HepG2 (cell line): ENCODE measurements around the gene POMT2. TPM values are rescaled to one million over a fixed set of nuclear protein-coding genes. Genes with fewer than 3 reads are reported as not detected.

Experiments used
- AHDC1 ChIP-seq: sonication (generic); formaldehyde crosslinking; IDR thresholded peaks from 2 replicates; pipeline ENCODE4 v1.5.1; 2020; ENCODE audit warnings: mild to moderate bottlenecking, missing genetic modification reagents, borderline replicate concordance
- AHR ChIP-seq: IDR thresholded peaks from 2 replicates; pipeline ENCODE4 v1.6.1; 2018; ENCODE audit warnings: missing genetic modification reagents, missing compliant biosample characterization
- CAMTA2 ChIP-seq: sonication (generic); formaldehyde crosslinking; IDR thresholded peaks from 2 replicates; pipeline ENCODE4 v1.4.0; 2020; ENCODE audit warnings: mild to moderate bottlenecking, missing genetic modification reagents, borderline replicate concordance
- CEBPG ChIP-seq: IDR thresholded peaks from 2 replicates; pipeline ENCODE4 v1.6.1; 2016
- DNMT3B ChIP-seq: conservative IDR thresholded peaks from 2 replicates; pipeline ENCODE4 v1.6.1; 2016; ENCODE audit warnings: missing biosample characterization, control low read depth
- HDAC2 ChIP-seq: sonication (generic); formaldehyde crosslinking; IDR thresholded peaks from 2 replicates; pipeline ENCODE4 v1.4.0; 2020; ENCODE audit warnings: missing genetic modification reagents
- HIC2 ChIP-seq: sonication (generic); formaldehyde crosslinking; IDR thresholded peaks from 2 replicates; pipeline ENCODE4 v1.9.0; 2022; ENCODE audit warnings: low read depth, missing genetic modification reagents
- HMG20A ChIP-seq: IDR thresholded peaks from 2 replicates; pipeline ENCODE4 v1.6.1; 2016; ENCODE audit warnings: borderline replicate concordance
- IRF2 ChIP-seq: IDR thresholded peaks from 2 replicates; pipeline ENCODE4 v1.6.1; 2018; ENCODE audit warnings: missing genetic modification reagents, missing compliant biosample characterization
- MED1 ChIP-seq: sonication (generic); formaldehyde crosslinking; IDR thresholded peaks from 2 replicates; pipeline ENCODE4 v1.4.0; 2020; ENCODE audit warnings: missing genetic modification reagents
- NFYC ChIP-seq: IDR thresholded peaks from 2 replicates; pipeline ENCODE4 v1.6.1; 2016; ENCODE audit warnings: missing genetic modification reagents, missing compliant biosample characterization
- PHF20 ChIP-seq: sonication (generic); formaldehyde crosslinking; IDR thresholded peaks from 2 replicates; pipeline ENCODE4 v1.5.0; 2020; ENCODE audit warnings: mild to moderate bottlenecking, missing genetic modification reagents
- PITX1 ChIP-seq: sonication (generic); formaldehyde crosslinking; IDR thresholded peaks from 2 replicates; pipeline ENCODE4 v1.5.1; 2020; ENCODE audit warnings: mild to moderate bottlenecking, missing genetic modification reagents
- SOX5 ChIP-seq: IDR thresholded peaks from 2 replicates; pipeline ENCODE4 v1.6.1; 2016; ENCODE audit warnings: borderline replicate concordance
- SP5 ChIP-seq: IDR thresholded peaks from 2 replicates; pipeline ENCODE4 v1.6.1; 2016; ENCODE audit warnings: low read depth, borderline replicate concordance
- SRSF9 ChIP-seq: fragments of 200-400 bp; formaldehyde crosslinking; IDR thresholded peaks from 2 replicates; pipeline ENCODE4 v1.6.1; 2018; ENCODE audit warnings: borderline replicate concordance, mild to moderate bottlenecking, low read depth, low read length; ENCODE audit not compliant: insufficient read depth, poor library complexity, severe bottlenecking
- YEATS2 ChIP-seq: sonication (generic); formaldehyde crosslinking; IDR thresholded peaks from 2 replicates; pipeline ENCODE4 v1.4.0; 2020; ENCODE audit warnings: missing genetic modification reagents, borderline replicate concordance
- ZBTB37 ChIP-seq: sonication (generic); formaldehyde crosslinking; IDR thresholded peaks from 2 replicates; pipeline ENCODE4 v1.4.0; 2020; ENCODE audit warnings: mild to moderate bottlenecking, missing genetic modification reagents
- ZNF331 ChIP-seq: sonication (generic); formaldehyde crosslinking; IDR thresholded peaks from 2 replicates; pipeline ENCODE4 v1.4.0; 2020; ENCODE audit warnings: missing genetic modification reagents
- ZNF335 ChIP-seq: sonication (generic); formaldehyde crosslinking; IDR thresholded peaks from 2 replicates; pipeline ENCODE4 v1.4.0; 2020; ENCODE audit warnings: missing genetic modification reagents
- ZNF577 ChIP-seq: sonication (generic); formaldehyde crosslinking; IDR thresholded peaks from 2 replicates; pipeline ENCODE4 v1.4.0; 2020; ENCODE audit warnings: mild to moderate bottlenecking, low read depth, missing genetic modification reagents, borderline replicate concordance
- ZNF614 ChIP-seq: IDR thresholded peaks from 2 replicates; pipeline ENCODE4 v1.6.1; 2018; ENCODE audit warnings: missing biosample characterization, missing genetic modification reagents, inconsistent platforms, borderline replicate concordance
- ZSCAN21 ChIP-seq: sonication (generic); formaldehyde crosslinking; IDR thresholded peaks from 2 replicates; pipeline ENCODE4 v1.8.0; 2022; ENCODE audit warnings: mild to moderate bottlenecking, missing genetic modification reagents, moderate library complexity, borderline replicate concordance
- ZSCAN22 ChIP-seq: sonication (generic); formaldehyde crosslinking; IDR thresholded peaks from 2 replicates; pipeline ENCODE4 v1.4.0; 2020; ENCODE audit warnings: mild to moderate bottlenecking, missing genetic modification reagents
- polyA plus RNA-seq, 8 experiments: library from polyadenylated mRNA; depleted of rRNA in 3 of 8; stranded (reverse) in 7 of 8; unstranded in 1 of 8; fragments of >200 nt; fragmentation: Illumina TruSeq in 4 of 8; extraction: Trizol in 4 of 8; gene quantifications; 2 replicates each; pipeline versions ENCODE4 v1.2.1 to v1.2.3, GENCODE V29; 2011 to 2016; ENCODE audit warnings: low read depth in 4 of 8, missing spikeins in 1 of 8, mixed read lengths in 1 of 8; ENCODE audit not compliant: insufficient read depth in 1 of 8
- total RNA-seq, 5 experiments: library from RNA; depleted of rRNA; stranded (reverse); fragments of >200 nt; fragmentation: Illumina TruSeq; extraction: Trizol; gene quantifications; 2 replicates each; pipeline ENCODE4 v1.2.3, GENCODE V29; 2016; ENCODE audit warnings: low read depth in 1 of 5

POMT2 gene
- total and polyA plus RNA-seq, 2 of the 13 experiments (the other 11 are each of a cell fraction or from before 2014, with no cell fraction given), result 15.3 to 15.9 TPM

- TF ChIP-seq CEBPG (CRISPR knock-in tag), result no peak
- no peak for TF ChIP-seq PITX1
- TF ChIP-seq YEATS2, result 0 out of 2 replicates have a peak, but pooled peaks have one; percentile 14
- no peak for TF ChIP-seq PHF20 (CRISPR knock-in tag)
- peak; percentile 56; the same call in 1 of the 2 replicates for TF ChIP-seq SOX5 (CRISPR knock-in tag)
- no peak for TF ChIP-seq SP5 (CRISPR knock-in tag)
- TF ChIP-seq ZSCAN21 (CRISPR knock-in tag), result no peak
- 0 out of 2 replicates have a peak, but pooled peaks have one; percentile 35 for TF ChIP-seq ZNF614
- no peak for TF ChIP-seq SRSF9
- no peak for TF ChIP-seq DNMT3B (CRISPR knock-in tag)
- TF ChIP-seq AHR, result no peak
- TF ChIP-seq HIC2 (CRISPR knock-in tag), result no peak
- 0 out of 2 replicates have a peak, but pooled peaks have one; percentile 8 for TF ChIP-seq MED1 (CRISPR knock-in tag)
- TF ChIP-seq NFYC (CRISPR knock-in tag), result no peak
- no peak for TF ChIP-seq ZSCAN22
- peak; percentile 50; the same call in 1 of the 2 replicates for TF ChIP-seq HMG20A (CRISPR knock-in tag)
- no peak for TF ChIP-seq ZNF577 (CRISPR knock-in tag)
- 0 out of 2 replicates have a peak, but pooled peaks have one; percentile 38 for TF ChIP-seq ZBTB37 (CRISPR knock-in tag)
- no peak for TF ChIP-seq IRF2 (CRISPR knock-in tag)
- TF ChIP-seq ZNF335 (CRISPR knock-in tag), result no peak
- TF ChIP-seq ZNF331 (CRISPR knock-in tag), result 0 out of 2 replicates have a peak, but pooled peaks have one; percentile 49
- TF ChIP-seq CAMTA2 (CRISPR knock-in tag), result no peak
- peak; percentile 27; the same call in 1 of the 2 replicates for TF ChIP-seq HDAC2 (CRISPR knock-in tag)
- no peak for TF ChIP-seq AHDC1 (CRISPR knock-in tag)
These were observed 2.6 kb downstream of the POMT2 start (continued) for GRCh38 chr14:77318006-77318553.
